Measurements from ENCODE around the gene CFAP70.

CFAP70 gene

DNA sequence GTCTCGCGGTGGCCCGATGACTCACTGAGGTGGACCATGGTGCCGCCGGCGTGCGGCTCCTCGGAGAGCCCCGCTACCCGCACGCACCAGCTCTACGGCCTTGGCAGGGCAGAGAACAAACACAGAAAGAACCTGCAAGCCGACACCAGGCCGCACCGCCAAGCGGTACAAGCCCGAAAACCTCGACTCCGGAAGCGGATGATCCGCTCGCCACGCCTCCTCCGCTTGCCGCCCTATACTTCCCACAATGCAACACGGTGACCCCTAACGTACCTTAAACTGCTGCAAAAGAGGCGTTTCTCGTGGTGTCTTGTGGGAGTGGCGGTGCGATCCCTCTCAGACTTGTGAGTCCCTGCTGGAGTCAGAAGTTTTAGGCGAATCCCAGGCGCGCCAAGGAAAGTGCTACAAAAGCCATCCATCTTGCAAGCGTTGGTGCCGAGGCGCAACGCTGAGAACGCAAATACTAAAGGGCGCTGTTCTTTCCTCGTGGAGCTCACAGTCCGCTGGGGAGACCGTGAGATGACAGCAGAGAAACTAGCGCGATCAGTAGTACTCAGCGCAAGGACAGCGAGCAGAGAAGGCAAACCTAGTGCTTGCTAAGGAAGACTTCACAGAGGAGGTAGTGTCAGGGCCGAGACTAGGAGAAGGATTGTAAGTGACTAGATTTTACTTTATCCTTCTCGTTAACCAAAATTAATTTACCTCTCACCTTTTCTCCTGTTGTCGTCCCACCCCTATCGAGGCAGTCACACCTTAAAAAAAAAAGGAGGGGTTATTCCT is 106.0 kb downstream of the CFAP70 start, which contains the start of gene MRPS16:
TSS of gene MRPS16 (minus strand) at position 200 of the 780 bp plus-strand sequence. CDS start at position 38, 162 bp downstream.
- Mint-ChIP-seq H3K36me3 (peaks cover 6% of the 10 kb centered on the region), H3K27ac (peak within 1 kb of the TSS; percentile 99), H3K9me3 (ENCODE audit: low read depth) (no peaks in the 10 kb centered on the region), H3K27me3 (no peaks in the 10 kb centered on the region), H3K4me3 (peak within 1 kb of the TSS; percentile 96), H3K4me1 (ENCODE audit: low read depth) (peaks cover 24% of the 10 kb centered on the region)

DNA sequence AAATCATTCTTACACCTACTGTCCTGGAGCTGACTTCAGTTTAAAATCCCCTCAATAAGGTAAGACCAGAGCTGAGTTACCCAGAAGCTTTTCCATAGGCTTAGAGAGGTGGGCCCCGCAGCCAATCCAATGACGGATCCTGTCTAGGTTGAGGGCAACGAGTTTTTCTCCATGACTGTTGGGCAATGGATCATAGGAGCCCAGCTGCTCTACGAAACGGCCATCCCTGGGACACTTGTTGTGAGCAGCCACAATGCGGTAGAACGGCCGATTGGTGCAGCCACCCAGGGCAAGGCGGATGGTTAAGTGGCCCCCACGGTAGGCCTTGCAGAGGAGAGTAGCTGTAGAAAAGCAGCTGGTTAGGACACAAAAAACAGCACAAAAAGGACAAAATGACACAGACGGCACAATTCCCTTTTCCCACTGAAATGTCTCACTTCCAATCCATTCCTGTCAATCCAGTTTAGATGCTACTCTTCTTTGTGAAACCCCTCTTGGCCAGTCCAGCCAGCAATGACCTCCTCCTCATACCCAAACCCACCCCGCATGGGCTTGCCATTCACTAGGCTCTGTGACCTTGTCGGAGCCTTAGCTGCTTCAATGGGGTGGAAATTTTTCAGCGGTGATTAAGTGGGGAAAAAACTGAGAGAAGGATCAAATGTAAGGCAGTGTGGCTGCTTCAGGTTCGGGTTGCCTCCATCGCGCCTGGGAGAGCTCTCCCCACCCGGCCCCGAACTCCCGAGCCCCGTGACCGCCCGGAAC is 106.8 kb downstream of the CFAP70 start:
- H3K9me3 Mint-ChIP-seq (ENCODE audit: low read depth) = no peaks in the 10 kb centered on the region
- H3K4me3 Mint-ChIP-seq = peak overlapping the region; percentile 96
- H3K4me1 Mint-ChIP-seq (ENCODE audit: low read depth) = peaks cover 24% of the 10 kb centered on the region
- peaks cover 6% of the 10 kb centered on the region for H3K36me3 Mint-ChIP-seq
- no peaks in the 10 kb centered on the region for H3K27me3 Mint-ChIP-seq
- peak overlapping the region; percentile 99 for H3K27ac Mint-ChIP-seq

- Mint-ChIP-seq H3K9me3 (ENCODE audit: low read depth) (no peaks in the 10 kb centered on the region), H3K36me3 (peaks cover 10% of the 10 kb centered on the region), H3K27me3 (no peaks in the 10 kb centered on the region), H3K4me3 (peak overlapping the region; percentile 99), H3K4me1 (ENCODE audit: low read depth) (peaks cover 49% of the 10 kb centered on the region), H3K27ac (peak overlapping the region; percentile 96)
Observed at GRCh38 chr10:73248259-73248724, 110.4 kb downstream of the CFAP70 start.

- no peaks in the 10 kb centered on the region for H3K27me3 Mint-ChIP-seq
- H3K36me3 Mint-ChIP-seq = peaks cover 10% of the 10 kb centered on the region
- H3K27ac Mint-ChIP-seq = peak overlapping the region; percentile 96
- H3K9me3 Mint-ChIP-seq (ENCODE audit: low read depth) = no peaks in the 10 kb centered on the region
- H3K4me3 Mint-ChIP-seq = peak overlapping the region; percentile 99
- peaks cover 47% of the 10 kb centered on the region for H3K4me1 Mint-ChIP-seq (ENCODE audit: low read depth)
Observed at GRCh38 chr10:73247509-73248258, 111.0 kb downstream of the CFAP70 start.

- Mint-ChIP-seq H3K4me3 (peak within 1 kb of the TSS; percentile 99), H3K27ac (peak within 1 kb of the TSS; percentile 96), H3K4me1 (ENCODE audit: low read depth) (peaks cover 46% of the 10 kb centered on the region), H3K9me3 (ENCODE audit: low read depth) (no peaks in the 10 kb centered on the region), H3K27me3 (no peaks in the 10 kb centered on the region), H3K36me3 (peaks cover 10% of the 10 kb centered on the region)
Observed at GRCh38 chr10:73246646-73247508, 111.8 kb downstream of the CFAP70 start, which contains the start of gene DNAJC9. DNAJC9 (minus strand) TSS chr10:73247255; CDS start chr10:73247189, 66 bp downstream.

DNA sequence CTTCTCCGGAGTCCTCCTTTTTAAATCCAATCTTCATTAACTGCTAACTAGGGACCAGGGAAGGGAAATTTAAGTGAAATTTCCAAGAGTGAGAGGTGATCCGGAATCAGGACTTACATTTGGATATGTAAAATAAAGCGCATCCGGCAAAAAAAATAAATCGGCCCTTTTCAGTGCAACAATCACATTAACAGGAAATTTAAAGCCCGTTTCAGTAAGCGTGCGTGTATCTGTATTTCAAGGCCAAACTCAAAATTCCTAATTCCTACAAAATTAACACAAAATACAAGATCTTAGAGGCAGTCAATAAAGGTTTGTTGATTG is 112.4 kb downstream of the CFAP70 start:
- Mint-ChIP-seq H3K27ac (peak overlapping the region; percentile 96), H3K4me1 (ENCODE audit: low read depth) (peaks cover 41% of the 10 kb centered on the region), H3K27me3 (no peaks in the 10 kb centered on the region), H3K9me3 (ENCODE audit: low read depth) (no peaks in the 10 kb centered on the region), H3K36me3 (peaks cover 10% of the 10 kb centered on the region), H3K4me3 (peak overlapping the region; percentile 99)

GRCh38 chr10:73244866-73245477 is 113.7 kb downstream of the CFAP70 start:
- Mint-ChIP-seq H3K4me1 (ENCODE audit: low read depth) (peaks cover 32% of the 10 kb centered on the region), H3K9me3 (ENCODE audit: low read depth) (no peaks in the 10 kb centered on the region), H3K27me3 (no peaks in the 10 kb centered on the region), H3K4me3 (peak overlapping the region; percentile 99), H3K27ac (peak overlapping the region; percentile 46), H3K36me3 (peaks cover 9% of the 10 kb centered on the region)

DNA sequence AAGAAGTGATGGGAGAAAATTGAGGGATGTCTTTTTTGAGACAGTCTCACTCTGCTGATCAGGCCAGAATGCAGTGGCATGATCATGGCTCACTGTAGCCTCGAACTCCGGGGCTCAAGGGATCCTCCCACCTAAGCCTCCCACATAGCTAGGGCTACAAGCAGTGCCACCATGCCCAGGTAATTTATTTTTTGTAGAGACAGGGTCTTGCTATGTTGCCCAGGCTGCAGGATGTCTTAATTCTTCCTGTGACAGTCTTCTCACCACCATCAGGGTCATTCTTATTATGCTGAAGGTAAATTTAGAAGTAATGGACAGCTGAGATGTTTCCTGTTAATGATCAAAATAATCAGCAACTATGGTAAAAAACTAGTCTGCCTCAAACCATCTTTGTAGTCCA is 118.8 kb downstream of the CFAP70 start:
- H3K4me3 Mint-ChIP-seq = no peak overlapping the region
- no peaks in the 10 kb centered on the region for H3K27me3 Mint-ChIP-seq
- H3K9me3 Mint-ChIP-seq (ENCODE audit: low read depth) = no peaks in the 10 kb centered on the region
- peaks cover 9% of the 10 kb centered on the region for H3K4me1 Mint-ChIP-seq (ENCODE audit: low read depth)
- H3K36me3 Mint-ChIP-seq = peaks cover 2% of the 10 kb centered on the region
- H3K27ac Mint-ChIP-seq = peak overlapping the region; percentile 28

GRCh38 chr10:73238990-73239566 is 119.6 kb downstream of the CFAP70 start:
- peaks cover 5% of the 10 kb centered on the region for H3K36me3 Mint-ChIP-seq
- no peak overlapping the region for H3K4me3 Mint-ChIP-seq
- H3K9me3 Mint-ChIP-seq (ENCODE audit: low read depth) = no peaks in the 10 kb centered on the region
- H3K27me3 Mint-ChIP-seq = no peaks in the 10 kb centered on the region
- no peak overlapping the region for H3K27ac Mint-ChIP-seq
- peaks cover 2% of the 10 kb centered on the region for H3K4me1 Mint-ChIP-seq (ENCODE audit: low read depth)

GRCh38 chr10:73234695-73235094 is 124.0 kb downstream of the CFAP70 start:
- H3K9me3 Mint-ChIP-seq (ENCODE audit: low read depth) = no peaks in the 10 kb centered on the region
- no peak overlapping the region for H3K4me3 Mint-ChIP-seq
- peaks cover 2% of the 10 kb centered on the region for H3K4me1 Mint-ChIP-seq (ENCODE audit: low read depth)
- H3K27ac Mint-ChIP-seq = no peak overlapping the region
- H3K36me3 Mint-ChIP-seq = peaks cover 6% of the 10 kb centered on the region
- H3K27me3 Mint-ChIP-seq = no peaks in the 10 kb centered on the region

- Mint-ChIP-seq H3K4me3 (no peak overlapping the region), H3K9me3 (ENCODE audit: low read depth) (no peaks in the 10 kb centered on the region), H3K27ac (no peak overlapping the region), H3K4me1 (ENCODE audit: low read depth) (peaks cover 2% of the 10 kb centered on the region), H3K27me3 (no peaks in the 10 kb centered on the region), H3K36me3 (peaks cover 6% of the 10 kb centered on the region)
Observed at GRCh38 chr10:73233883-73234282, 124.8 kb downstream of the CFAP70 start.

GRCh38 chr10:73232887-73233286 is 125.8 kb downstream of the CFAP70 start:
- Mint-ChIP-seq H3K4me1 (ENCODE audit: low read depth) (peaks cover 2% of the 10 kb centered on the region), H3K27ac (peak overlapping the region; percentile 29), H3K9me3 (ENCODE audit: low read depth) (no peaks in the 10 kb centered on the region), H3K27me3 (no peaks in the 10 kb centered on the region), H3K4me3 (no peak overlapping the region), H3K36me3 (peaks cover 6% of the 10 kb centered on the region)

- Mint-ChIP-seq H3K27me3 (no peaks in the 10 kb centered on the region), H3K4me3 (no peak overlapping the region), H3K36me3 (peaks cover 3% of the 10 kb centered on the region), H3K9me3 (ENCODE audit: low read depth) (no peaks in the 10 kb centered on the region), H3K27ac (no peak overlapping the region), H3K4me1 (ENCODE audit: low read depth) (peaks cover 2% of the 10 kb centered on the region)
Observed at GRCh38 chr10:73229567-73229966, 129.1 kb downstream of the CFAP70 start.

Measured in activated naive CD8-positive, alpha-beta T cell (primary cell).